ENCODE measurements around the gene PMCH.
"Not testable (repeated sequence)": the region's sequence is repeated elsewhere in the genome, so short reads cannot be mapped to it uniquely, and the experiment has no call there.

PMCH gene

GRCh38 chr12:102197789-102198188, at the start of gene PMCH:
TSS of gene PMCH (minus strand) at chr12:102197833. CDS start at chr12:102197770, 63 bp downstream.
- DNase-seq = no peak

GRCh38 chr12:102240859-102241258, 43.2 kb upstream of the PMCH start:
- DNase-seq = not testable (repeated sequence)

- no peak for DNase-seq
Observed at GRCh38 chr12:102234599-102234998, 37.0 kb upstream of the PMCH start.

- DNase-seq = no peak
Observed at GRCh38 chr12:102232446-102232845, 34.8 kb upstream of the PMCH start.

GRCh38 chr12:102232036-102232435, 34.4 kb upstream of the PMCH start:
- no peak for DNase-seq

GRCh38 chr12:102227954-102228353, 30.3 kb upstream of the PMCH start:
- no peak for DNase-seq

GRCh38 chr12:102220736-102221135, 23.1 kb upstream of the PMCH start:
- no peak for DNase-seq

- DNase-seq = no peak
Observed at GRCh38 chr12:102215992-102216691, 18.5 kb upstream of the PMCH start.

- DNase-seq = no peak
Observed at GRCh38 chr12:102204025-102204424, 6.4 kb upstream of the PMCH start.

GRCh38 chr12:102202556-102202955, 4.9 kb upstream of the PMCH start:
- no peak for DNase-seq

GRCh38 chr12:102201436-102202061, 3.9 kb upstream of the PMCH start:
- DNase-seq = no peak

- no peak for DNase-seq
Observed at GRCh38 chr12:102195826-102196225, 1.8 kb downstream of the PMCH start.

GRCh38 chr12:102182635-102183034, 15.0 kb downstream of the PMCH start:
- no peak for DNase-seq

GRCh38 chr12:102174761-102175160, 22.9 kb downstream of the PMCH start:
- DNase-seq = no peak

- no peak for DNase-seq
Observed at GRCh38 chr12:102174117-102174516, 23.5 kb downstream of the PMCH start.

- no peak for DNase-seq
Observed at GRCh38 chr12:102172436-102172835, 25.2 kb downstream of the PMCH start.

GRCh38 chr12:102171951-102172350, 25.7 kb downstream of the PMCH start:
- no peak for DNase-seq

GRCh38 chr12:102169922-102170621, 27.6 kb downstream of the PMCH start:
- no peak for DNase-seq

- no peak for DNase-seq
Observed at GRCh38 chr12:102167821-102168604, 29.6 kb downstream of the PMCH start.

- no peak for DNase-seq
Observed at GRCh38 chr12:102163383-102163782, 34.2 kb downstream of the PMCH start.

GRCh38 chr12:102155206-102155605, 42.4 kb downstream of the PMCH start:
- not testable (repeated sequence) for DNase-seq

GRCh38 chr12:102147062-102147587, 50.5 kb downstream of the PMCH start:
- DNase-seq = not testable (repeated sequence)
